NCI-H1092 treated with DMSO at 0.1 percent for 48 hours (cell line): ENCODE measurements around the gene RAPSN.
A peak's percentile ranks its signal among the peaks of the same experiment; 100 is the strongest.

Experiments used
- DNase-seq: peaks from one replicate; lab custom pipeline; 2025; lab: John Stamatoyannopoulos, UW

RAPSN gene

GRCh38 chr11:47431356-47432083 is 17.4 kb downstream of the RAPSN start:
- DNase-seq, result no peak

DNA sequence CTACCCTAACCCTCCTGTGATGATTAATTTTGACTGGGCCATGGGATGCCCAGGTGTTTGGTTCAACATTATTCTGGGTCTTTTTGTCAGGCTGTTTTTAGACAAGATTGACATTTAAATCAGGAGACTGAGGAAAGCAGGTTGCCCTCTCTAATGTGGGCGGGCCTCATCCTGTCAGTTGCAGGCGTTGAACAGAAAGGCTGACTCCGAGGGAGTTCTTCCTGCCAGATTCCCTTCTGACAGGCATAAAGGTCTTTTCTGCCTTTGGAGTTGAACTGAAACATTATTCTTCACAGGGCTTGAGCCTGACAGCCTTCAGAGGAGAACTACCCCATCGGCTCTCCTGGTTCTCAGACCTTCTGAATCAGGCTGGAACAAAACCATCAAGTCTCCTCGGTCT is 18.4 kb downstream of the RAPSN start:
- no peak for DNase-seq

DNA sequence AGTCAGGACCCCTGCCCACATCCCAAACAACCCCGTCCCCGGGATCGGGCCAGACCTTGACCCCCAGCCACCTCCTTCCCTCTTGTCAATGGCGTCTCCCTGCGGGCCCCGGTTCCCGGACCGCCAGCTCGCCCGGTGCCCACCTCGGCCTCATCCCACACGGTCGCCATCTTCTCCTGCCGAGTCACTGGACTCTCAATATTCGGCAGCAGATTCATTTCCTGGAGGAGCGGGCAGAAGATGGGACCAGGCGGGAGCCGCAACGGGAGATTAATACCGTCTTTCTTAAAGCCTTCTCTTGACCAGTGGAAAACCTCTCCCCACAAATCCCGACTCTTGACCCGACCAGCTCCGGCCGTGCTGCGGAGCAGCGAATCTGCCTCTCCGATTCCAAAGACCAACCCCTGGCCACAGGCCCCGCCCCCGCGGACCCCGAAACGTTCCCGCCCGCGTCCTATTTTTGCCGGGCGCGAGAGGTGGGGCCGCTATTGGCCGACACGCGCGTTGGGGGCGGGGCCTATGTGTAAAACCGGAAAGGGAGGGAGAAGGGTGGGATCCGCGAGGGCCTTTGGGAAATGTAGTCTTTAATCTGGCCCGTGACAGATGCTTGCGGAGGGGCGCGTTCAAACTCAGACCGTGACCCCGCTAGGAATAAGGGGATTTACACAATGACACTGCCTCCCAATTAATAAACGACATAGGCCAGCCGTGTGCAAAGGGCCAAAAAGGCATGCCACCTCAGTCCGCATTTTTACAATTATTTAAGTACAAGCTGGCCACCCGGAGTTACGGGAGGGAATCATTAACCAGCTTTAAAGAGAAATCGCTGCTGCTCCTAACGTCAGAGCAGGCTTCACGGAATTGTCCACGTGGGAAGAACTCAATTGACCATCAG is 22.6 kb downstream of the RAPSN start, which contains the start of gene PSMC3:
Gene PSMC3, minus strand, starts transcription at position 378 of the 895 bp plus-strand sequence. Its CDS starts 160 bp downstream, at position 218.
- peak; percentile 98 for DNase-seq

DNA sequence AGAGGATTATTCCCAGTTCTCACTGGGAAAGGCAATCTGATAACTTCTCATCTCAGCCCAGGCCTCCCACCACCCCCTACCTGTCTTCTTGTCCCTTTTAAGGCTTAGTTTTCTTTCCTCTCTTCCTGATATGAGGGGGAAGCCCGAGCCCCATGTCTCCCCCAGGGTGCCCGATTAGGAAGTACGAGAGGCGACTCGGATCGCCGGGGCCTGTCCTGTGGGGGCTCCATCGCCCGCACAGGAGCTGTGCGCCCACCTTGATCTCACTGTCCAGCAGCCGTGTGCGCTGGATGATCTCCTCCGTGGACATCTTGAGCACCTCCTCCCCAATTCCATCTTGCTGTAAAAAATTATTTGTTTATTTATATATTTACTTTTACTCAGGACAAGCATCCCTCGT is 23.3 kb downstream of the RAPSN start:
- DNase-seq, result no peak

DNA sequence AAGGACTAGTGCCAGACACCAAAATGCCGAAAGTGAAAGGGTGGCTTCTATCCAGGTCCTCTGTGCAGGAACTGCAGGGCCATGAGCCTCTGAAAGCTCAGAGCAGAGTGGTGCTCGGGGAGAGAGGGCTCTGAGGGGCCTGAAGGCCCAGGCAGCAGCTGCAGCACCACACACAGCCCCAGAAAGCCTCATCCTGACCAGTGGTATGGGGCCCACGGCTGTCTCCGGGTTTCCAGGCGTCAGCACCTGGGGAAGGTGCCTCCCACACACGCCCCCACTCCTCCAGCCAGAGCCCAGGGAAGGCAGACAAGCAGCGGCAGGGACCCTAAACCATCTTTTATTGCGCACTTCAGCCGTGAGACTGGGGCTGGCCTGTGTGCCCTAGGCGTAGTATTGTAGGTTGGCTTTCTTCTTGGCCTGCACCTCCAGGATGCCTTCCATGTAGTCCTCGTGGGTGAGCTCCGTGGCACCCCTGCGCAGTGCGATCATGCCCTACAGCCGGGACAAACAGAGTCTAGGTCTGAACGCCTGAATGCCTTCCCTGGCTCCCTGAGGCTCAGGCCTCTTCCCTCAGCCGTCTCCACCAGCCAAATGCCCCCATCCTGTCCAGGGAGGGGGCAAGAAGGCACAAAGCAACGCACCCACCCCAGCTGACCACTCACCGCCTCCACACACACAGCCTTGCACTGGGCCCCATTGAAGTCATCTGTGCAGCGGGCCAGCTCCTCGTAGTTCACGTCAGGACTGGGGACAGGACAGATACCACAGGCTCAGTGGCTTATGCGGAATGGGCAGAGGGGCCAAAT is 30.3 kb downstream of the RAPSN start:
- DNase-seq, result no peak

DNA sequence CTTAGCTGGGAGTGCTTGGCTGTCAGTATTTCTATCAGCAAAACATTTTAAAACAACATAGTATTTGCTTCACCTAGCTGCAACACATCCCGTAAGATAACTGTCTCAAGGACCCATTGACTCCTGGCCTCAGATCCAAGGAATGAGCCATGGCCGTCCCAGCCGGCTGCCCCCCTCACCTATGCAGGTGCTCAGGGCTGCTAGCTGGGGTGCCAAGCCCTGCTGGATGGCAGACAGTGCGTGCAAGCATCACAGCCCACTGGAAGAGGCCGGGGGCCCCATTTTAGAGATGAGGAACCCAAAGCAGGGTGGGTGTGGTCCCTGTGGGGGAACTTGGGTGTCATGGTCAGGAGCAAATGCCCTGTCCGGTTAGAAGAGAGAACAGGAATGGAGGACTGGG is 31.2 kb downstream of the RAPSN start:
- DNase-seq, result no peak

DNA sequence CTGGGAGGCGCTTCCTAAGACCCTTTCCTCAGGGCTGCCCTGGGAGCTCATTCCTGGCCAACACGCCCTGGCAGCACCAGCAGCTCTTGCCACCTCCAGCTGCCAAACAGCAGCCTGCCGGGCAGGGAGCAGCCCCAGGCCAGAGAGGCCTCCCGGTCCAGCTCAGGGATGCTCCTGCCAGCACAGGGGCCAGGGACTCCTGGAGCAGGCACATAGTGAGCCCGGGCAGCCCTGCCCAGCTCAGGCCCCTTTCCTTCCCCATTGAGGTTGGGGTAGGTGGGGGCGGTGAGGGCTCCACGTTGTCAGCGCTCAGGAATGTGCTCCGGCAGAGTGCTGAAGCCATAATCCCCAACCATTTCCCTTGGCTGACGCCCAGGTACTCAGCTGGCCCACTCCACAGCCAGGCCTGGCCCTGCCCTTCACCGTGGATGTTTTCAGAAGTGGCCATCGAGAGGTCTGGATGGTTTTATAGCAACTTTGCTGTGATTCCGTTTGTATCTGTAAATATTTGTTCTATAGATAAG is 32.9 kb downstream of the RAPSN start:
- DNase-seq, result no peak

DNA sequence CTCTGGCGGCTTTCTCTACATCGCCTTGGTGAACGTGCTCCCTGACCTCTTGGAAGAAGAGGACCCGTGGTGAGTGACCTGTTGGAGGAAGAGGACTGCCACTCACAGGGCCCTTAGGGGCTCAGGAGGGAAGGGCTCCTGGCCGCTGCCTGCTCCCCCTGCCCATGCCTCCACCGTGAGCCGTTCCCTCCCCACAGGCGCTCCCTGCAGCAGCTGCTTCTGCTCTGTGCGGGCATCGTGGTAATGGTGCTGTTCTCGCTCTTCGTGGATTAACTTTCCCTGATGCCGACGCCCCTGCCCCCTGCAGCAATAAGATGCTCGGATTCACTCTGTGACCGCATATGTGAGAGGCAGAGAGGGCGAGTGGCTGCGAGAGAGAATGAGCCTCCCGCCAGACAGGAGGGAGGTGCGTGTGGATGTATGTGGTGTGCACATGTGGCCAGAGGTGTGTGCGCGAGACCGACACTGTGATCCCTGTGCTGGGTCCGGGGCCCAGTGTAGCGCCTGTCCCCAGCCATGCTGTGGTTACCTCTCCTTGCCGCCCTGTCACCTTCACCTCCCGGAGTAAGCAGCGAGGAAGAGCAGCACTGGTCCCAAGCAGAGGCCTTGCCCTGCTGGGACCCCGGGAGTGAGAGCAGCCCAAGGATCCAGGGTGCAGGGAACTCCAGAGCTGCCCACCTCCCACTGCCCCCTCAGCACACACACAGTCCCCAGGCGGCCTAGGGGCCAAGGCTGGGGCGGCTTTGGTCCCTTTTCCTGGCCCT is 33.7 kb downstream of the RAPSN start:
- no peak for DNase-seq

DNA sequence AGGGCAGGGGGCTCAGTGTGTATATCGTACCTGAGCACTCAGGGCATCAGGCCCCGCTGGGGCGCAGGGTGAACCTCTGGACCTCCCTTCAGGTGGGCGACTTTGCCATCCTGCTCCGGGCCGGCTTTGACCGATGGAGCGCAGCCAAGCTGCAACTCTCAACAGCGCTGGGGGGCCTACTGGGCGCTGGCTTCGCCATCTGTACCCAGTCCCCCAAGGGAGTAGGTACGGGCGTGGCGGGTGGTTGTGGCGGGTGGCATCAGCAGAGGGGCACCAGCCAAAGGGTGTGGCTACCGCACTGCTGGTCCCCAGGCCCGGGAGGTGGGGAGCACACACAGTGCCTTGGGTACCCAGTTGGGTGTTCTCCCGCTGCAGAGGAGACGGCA is 34.3 kb downstream of the RAPSN start:
- no peak for DNase-seq

GRCh38 chr11:47413908-47414684 is 34.8 kb downstream of the RAPSN start:
- DNase-seq, result no peak

DNA sequence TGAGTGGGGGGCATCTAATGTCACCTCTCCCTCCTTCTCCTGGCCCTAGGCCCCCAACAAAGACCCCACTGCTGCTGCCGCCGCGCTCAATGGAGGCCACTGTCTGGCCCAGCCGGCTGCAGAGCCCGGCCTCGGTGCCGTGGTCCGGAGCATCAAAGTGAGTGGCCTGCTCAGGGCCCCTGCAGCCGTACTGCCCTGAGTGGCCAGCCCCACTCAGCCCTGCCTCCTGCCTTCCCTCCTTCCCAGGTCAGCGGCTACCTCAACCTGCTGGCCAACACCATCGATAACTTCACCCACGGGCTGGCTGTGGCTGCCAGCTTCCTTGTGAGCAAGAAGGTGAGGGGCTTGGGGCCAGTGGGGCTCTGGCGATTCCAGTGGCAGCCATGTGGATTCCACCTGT is 35.6 kb downstream of the RAPSN start:
- DNase-seq, result no peak

- peak; percentile 15 for DNase-seq
Measured at GRCh38 chr11:47411884-47412746, 36.8 kb downstream of the RAPSN start.

DNA sequence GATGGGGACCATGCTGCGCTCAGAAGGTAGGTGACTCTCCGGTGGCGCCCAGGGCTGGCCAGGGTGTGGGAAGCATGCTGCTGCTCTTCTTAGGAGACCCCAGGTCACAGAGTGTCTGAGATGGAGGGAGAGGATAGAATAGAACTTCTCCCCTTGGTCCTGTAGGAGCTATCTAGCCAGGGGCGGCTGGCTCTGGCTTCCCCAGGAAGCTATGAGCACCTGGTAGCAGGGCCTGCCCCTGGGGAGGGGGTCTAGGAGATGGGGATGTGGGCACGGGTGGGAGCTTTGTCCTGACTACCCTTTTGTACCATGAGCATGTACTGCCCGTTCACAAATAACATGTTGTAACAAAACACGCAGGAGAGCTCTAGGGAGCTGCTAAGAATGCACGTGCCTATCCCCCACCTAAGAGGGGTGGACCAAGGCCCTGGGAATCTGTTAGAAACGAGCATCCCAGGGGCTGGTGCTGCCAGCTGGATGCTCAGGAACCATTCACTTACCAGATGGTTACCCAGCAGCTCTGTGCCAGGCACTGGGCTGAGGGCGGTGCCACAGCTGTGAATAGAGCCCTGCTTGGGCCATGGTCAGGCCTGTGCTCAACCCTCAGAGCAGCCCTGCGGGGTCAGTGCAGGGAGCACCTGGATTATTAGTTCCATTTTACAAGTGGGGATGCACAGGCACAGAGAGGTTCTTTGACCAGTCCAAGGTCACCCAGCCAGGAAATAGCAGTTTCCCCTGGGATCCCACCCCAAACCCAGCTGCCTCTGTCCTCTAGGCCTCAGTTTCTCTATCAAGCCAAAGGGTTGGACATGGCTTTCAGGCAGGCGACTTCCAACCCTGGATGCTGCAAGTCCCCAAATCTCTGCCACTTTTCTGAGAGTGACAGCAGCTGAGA is 38.3 kb downstream of the RAPSN start:
- DNase-seq, result no peak

DNA sequence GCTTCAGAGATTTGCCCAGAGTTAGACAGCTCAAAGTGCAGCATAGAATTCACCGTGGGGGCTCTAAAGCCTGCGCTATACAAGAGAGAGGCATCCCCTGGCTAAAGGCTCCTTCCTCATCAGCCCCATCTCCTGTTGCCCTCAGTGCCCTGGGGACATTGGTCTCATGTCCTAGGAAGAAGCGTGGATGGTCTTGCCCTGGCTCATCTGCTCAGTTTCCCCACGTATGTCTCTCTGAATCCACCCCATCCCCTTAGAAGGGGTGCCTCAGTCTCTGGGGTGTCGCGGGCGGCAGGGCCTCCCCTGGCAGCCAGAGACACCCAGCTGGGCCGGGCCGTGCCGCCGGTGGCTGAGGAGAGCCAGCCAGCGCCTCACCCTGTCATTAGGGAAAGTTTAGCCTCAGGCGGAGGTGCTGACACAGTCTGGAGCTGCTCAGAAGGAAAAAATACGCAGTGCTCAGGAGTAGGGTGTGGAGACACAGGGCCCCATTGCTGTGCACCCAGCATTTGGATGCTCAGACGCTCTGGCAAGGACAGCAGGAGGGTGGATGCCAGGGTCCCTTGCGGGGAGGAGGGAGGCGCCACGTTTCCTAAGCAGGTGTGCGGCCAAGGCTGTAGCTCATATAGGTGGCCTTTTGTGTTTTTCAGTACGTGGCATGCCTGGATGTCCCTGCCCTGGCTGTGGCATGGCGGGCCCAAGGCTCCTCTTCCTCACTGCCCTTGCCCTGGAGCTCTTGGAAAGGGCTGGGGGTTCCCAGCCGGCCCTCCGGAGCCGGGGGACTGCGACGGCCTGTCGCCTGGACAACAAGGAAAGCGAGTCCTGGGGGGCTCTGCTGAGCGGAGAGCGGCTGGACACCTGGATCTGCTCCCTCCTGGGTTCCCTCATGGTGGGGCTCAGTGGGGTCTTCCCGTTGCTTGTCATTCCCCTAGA is 39.2 kb downstream of the RAPSN start:
- DNase-seq, result no peak

GRCh38 chr11:47408598-47409439 is 40.1 kb downstream of the RAPSN start:
- no peak for DNase-seq
